Amniotic stem cell (primary cell): ENCODE data around the gene RNU7-1.
"Not testable (repeated sequence)": the region's sequence is repeated elsewhere in the genome, so short reads cannot be mapped to it uniquely, and the experiment has no call there.

Source experiments
- DNase-seq: peaks from one replicate; lab custom pipeline; 2025; lab: John Stamatoyannopoulos, UW

The RNU7-1 gene

GRCh38 chr12:6943722-6944380 lies at the start of gene RNU7-1, which contains the start of gene C12orf57:
Gene RNU7-1, plus strand, starts transcription at chr12:6943816.
Gene C12orf57, plus strand, starts transcription at chr12:6944022. Its CDS starts 100 bp downstream, at chr12:6944122.
- peak; percentile 62 for DNase-seq

- DNase-seq = no peak
Measured at GRCh38 chr12:6894321-6894720, 49.3 kb upstream of the RNU7-1 start.

DNA sequence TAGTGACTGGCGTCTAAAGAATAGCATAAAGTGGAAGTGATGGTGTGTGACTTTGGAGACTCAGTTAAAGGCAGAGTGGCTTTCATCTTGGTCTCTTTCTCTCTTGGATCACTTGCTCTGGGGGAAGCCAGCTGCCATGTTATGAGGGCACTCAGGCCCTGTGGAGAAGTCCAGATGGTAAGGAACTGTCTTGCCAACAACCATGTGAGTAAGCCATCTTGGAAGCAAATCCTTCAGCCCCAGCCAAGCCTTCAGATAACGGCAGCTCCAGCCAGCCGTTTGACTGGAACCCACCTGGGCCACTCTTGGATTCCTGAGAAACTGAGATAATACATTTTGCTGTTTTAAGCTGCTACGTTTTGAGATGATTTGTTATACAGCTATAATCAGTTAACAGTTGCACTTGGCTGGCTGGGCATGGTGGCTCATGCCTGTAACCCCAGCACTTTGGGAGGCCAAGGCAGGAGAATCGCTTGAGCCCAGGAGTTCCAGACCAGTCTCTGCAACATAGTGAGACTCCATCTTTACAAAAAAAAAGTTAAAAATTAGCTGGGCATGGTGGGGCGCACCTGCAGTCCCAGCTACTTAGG lies 46.7 kb upstream of the RNU7-1 start:
- DNase-seq = no peak

GRCh38 chr12:6899427-6899826 lies 44.2 kb upstream of the RNU7-1 start:
- no peak for DNase-seq

- DNase-seq = no peak
Measured at GRCh38 chr12:6899837-6900519, 43.6 kb upstream of the RNU7-1 start.

DNA sequence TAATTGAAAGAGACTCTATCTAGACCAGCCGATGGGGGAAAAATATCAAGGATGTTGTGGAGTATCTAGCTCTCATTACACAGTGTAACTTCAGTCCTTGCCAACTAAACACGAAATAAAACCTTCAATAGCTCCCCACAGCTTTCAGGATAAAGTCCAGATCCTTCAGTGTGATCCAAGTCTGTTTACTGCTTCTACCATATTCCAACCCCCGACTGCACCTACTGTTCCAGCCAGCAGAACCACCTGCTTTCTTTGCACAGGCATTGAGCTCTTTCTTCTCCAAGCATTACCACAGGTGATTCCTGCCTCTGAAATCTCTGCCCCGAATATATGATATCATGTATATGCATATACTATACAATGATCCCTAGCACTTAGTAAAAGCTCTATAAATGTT lies 41.2 kb upstream of the RNU7-1 start:
- DNase-seq = no peak

GRCh38 chr12:6903722-6904121 lies 39.9 kb upstream of the RNU7-1 start:
- no peak for DNase-seq

- peak; percentile 93 for DNase-seq
Measured at GRCh38 chr12:6904280-6905276, 39.0 kb upstream of the RNU7-1 start, which contains the start of gene LRRC23. Gene LRRC23, plus strand, starts transcription at chr12:6904822. Its CDS starts 812 bp downstream, at chr12:6905634.

- DNase-seq = no peak
Measured at GRCh38 chr12:6905414-6906040, 38.1 kb upstream of the RNU7-1 start.

GRCh38 chr12:6908141-6908540 lies 35.5 kb upstream of the RNU7-1 start:
- not testable (repeated sequence) for DNase-seq

GRCh38 chr12:6909421-6910145 lies 34.0 kb upstream of the RNU7-1 start:
- DNase-seq = no peak

- DNase-seq = no peak
Measured at GRCh38 chr12:6912164-6912935, 31.3 kb upstream of the RNU7-1 start.

DNA sequence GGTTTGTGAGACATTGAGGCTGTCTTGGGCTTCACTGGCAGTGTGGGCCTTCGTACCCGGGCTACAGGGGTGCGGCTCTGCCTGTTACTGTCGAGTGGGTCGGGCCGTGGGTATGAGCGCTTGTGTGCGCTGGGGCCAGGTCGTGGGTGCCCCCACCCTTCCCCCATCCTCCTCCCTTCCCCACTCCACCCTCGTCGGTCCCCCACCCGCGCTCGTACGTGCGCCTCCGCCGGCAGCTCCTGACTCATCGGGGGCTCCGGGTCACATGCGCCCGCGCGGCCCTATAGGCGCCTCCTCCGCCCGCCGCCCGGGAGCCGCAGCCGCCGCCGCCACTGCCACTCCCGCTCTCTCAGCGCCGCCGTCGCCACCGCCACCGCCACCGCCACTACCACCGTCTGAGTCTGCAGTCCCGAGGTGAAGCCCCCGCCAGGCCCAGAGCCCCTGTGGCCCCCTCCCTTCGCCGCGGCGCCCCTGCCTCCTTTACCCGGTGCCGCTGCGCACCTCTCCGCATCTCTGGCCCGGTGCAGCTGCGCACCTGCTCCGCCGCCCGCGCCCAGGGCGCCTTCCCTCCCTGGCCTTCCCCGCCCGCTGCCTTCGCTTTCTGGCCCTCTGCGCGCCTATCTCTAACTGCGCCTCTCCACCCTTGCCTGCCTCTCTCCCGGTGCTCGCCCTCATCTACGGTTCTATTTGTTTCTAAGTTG lies 29.2 kb upstream of the RNU7-1 start, which contains the start of gene ENO2:
ENO2 (plus strand) TSS at position 335 of the 701 bp plus-strand sequence. CDS start 1,253 bp downstream, outside the sequence.
- peak; percentile 37 for DNase-seq

DNA sequence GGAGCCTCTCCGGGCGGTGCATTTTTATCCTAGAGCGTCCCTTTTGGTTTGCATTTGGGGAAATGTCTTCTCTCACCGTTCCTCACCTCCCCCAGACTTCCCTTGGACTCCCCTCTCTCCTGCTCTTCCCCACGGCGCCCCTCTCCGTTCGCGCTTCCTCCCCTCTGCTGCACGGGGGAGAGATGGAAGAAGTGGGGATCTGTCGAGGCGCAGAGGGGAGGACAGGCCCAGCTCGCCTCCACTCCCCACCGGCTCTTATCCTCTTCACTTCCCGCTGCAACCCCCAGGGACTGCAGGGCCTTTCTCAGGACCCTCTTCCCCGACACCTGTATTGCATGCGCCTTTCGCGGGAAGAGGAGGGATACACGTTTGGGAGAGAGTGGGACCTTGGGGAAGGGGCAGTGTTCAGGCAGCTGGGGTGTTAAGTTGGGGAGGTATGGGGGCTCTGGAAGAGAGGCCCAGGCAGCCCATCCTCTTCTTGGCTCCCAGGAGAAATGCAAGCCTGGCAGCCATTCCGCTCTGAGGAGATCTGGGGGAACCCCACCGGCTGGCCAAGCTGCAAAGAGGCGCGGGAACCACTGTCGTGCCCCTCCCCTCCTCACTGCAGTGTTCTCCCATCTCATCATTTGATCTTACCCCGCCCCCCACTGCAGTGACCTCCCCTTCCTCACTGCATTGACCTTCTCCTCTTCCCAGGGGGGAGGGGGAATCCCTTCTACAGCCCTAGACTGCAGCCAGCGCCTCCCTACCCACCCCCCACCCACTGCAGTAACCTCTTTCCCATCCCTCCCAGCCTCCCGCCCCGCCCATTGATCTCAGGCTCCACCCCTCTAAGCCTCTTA lies 28.4 kb upstream of the RNU7-1 start:
- DNase-seq = no peak

DNA sequence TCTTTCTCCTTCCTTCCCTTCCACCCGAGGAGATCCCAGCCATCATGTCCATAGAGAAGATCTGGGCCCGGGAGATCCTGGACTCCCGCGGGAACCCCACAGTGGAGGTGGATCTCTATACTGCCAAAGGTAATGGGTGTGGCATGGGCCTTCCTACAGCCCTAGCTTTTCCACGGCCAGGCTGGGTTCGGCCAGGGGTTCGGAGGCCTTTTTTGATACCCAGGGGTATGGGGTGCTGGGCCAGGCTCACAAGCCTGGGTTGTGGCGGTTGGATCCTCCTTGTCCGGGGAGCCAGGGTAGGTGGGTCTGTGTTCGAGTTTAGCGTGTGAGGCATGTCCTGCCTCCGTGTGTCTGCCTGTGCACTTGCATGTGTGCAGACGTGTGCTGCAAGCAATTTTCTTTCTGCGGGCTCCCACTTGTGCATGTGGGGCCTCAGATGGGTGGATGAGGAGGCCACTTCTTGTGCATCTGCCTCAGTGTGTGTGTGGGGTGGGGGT lies 27.8 kb upstream of the RNU7-1 start:
- DNase-seq = no peak

DNA sequence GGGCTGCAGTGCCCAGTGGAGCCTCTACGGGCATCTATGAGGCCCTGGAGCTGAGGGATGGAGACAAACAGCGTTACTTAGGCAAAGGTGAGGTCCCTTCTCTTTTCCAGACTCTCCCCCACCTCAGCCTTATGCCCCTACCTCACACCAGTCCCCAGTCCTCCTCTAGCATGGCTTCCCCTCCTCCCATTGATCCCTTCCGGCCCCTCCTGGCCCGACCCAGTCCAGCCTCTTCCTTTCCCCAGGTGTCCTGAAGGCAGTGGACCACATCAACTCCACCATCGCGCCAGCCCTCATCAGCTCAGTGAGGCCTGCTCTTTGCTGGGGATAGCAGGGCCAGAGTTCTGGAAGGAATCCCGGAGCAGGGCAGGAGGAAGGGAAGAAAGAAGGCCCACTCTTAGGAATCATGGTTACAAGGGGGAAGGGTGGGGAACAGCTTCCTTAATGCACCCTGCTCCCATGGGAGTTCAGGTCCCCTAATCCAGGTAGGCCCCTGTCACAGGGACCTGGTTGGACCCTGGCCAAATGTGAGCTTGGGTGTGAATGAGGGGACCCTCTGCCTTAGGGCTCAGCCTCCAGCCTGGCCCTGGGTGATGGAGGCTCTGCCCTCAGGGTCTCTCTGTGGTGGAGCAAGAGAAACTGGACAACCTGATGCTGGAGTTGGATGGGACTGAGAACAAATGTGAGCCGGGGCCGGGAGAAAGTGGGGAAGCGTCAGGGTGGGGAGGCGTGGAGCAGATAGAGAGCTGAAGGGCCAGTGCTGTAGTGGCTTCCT lies 27.0 kb upstream of the RNU7-1 start:
- no peak for DNase-seq
